Fibroblast of skin of scalp (primary cell): ENCODE data around the gene SRBD1.

Experiments
- DNase-seq: peaks from one replicate; pipeline ENCODE4 v3.0.0-alpha.2; 2013

The SRBD1 gene

GRCh38 chr2:45361666-45362065 is 249.4 kb downstream of the SRBD1 start:
- no peak for DNase-seq

GRCh38 chr2:45354776-45355175 is 256.3 kb downstream of the SRBD1 start:
- no peak for DNase-seq

GRCh38 chr2:45353879-45354278 is 257.2 kb downstream of the SRBD1 start:
- peak; percentile 92 for DNase-seq

DNA sequence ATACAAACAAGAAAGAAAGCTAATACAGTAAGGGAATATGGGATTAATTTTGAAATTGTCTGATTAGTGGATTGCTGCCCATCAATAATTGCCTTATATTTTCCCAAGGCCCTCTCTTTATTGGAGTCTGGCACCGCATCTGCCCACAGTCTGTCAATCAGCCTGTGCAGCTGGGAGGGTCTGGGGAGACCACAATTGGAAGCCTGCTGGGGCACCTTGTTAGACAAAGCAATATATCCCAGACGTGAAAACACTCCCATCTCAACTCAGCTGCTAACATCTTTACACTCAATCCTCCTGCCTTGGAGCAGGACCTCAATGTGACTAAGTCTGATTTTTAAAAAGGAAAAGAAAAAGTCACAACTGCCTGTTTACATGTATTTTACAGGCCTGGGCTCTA is 258.6 kb downstream of the SRBD1 start:
- no peak for DNase-seq

DNA sequence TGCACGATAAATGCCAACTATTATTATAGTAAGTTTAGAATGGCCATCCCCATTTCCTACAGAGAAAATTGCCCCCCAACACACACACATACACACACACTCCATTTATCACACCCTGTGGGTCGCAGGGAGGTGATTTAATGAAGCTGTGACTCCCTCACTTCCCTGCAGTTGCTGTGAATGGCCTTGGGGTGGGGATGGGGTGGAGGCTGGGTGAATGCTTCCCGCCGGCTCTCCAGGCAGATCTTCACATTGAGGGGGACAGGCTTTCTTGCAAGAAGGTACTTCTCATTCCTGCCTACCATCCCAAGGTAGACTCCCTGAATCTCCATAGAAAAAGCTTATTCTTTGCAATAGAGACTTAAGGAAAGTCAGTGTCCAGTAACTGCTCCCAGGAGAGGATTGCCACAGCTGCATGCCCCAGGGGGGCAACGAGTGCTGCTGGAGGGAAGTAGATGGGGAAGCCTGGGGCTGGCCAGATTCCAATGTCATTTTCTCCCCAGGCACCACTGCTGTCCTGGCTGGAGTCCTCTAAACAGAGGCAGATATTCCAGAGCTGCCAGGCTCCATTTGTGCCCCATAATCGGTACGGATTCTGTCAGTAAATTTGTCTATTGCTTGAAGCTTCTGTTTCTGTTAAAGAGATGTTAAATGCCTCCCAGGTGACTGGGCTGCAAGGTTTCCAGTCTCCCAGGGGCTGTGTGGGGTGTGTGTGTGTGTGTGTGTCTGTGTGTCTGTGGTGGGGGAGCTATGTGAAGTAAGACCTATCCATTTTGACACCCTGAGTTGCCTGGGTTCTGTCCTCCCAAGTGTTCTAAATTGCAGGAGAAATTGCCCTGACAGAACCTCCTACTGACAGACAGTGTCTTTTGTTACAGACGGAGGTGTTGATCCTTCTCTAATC is 265.5 kb downstream of the SRBD1 start:
- no peak for DNase-seq

DNA sequence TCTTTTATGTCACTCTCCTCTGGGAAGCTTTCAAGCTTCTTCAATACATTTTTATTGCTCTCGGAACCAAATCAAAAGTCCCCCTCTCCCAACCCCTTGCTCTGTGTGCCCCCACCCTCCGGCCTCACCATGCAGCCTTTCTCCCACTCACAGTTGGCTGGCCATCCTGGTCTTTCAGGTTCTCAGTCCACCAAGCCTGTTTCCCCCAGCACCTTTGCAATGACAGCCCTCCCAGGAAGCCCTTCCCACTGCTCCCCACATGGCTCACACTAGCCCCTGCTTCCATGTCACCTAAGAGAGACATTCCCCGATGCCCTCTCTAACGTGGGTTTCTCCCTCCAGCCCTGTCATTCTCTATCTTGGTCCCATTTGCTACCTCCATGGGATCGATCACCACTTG is 266.6 kb downstream of the SRBD1 start:
- DNase-seq: no peak

DNA sequence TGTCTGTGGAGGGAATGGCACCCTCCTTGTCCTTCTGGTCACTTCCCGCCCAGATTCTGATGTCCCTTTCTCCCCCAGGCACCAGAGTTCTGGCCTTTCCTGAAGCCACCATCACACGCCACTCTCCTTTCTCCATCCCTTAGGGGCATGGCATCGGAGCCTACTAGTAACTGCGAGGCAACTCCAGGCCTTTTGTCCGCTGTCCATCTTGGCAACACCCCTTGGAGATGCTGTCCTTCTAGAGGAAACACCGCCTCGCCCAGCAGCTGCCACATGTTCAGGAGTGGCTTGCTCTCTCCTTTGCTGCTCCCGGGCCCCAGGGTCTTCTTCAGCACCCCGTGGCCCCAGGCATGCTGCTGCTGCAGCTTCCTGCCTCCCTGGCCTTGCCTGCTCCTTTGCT is 267.0 kb downstream of the SRBD1 start:
- no peak for DNase-seq

DNA sequence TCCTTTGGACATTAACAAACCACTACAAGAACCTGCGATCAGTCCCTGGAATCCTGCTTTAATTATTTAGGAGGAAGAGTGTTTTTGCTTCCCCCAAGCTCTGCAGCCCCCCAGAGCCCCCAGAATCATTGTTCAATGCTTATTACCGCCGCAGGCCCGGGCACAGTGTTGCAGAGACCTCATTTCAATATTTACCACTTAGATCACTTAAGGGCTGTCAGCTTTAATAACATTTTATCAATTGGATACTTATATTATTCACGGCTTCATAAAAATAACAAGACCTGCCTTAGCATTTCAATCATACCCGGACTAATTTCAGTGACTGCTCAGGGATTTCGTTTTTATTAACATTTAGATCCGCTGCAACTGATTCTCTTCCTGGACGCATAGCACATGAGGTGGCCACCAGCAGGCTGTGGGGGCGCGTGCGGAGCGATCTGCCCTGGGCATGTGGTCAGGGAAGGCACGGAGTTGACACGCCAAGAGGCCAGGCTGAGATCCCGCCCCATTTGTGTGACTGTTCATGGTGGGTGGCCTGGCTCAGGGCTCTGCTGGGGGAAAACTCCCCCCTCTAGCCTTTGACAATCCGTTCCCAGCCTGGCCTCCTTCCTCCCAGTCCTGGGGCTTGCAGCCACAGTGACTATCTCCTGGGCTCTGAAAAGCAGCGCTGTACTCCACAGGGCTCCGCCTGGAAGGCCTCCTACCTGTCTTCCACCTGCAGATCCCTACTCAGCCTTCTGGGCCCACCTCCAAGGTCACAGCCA is 267.6 kb downstream of the SRBD1 start:
- DNase-seq: peak; percentile 81

DNA sequence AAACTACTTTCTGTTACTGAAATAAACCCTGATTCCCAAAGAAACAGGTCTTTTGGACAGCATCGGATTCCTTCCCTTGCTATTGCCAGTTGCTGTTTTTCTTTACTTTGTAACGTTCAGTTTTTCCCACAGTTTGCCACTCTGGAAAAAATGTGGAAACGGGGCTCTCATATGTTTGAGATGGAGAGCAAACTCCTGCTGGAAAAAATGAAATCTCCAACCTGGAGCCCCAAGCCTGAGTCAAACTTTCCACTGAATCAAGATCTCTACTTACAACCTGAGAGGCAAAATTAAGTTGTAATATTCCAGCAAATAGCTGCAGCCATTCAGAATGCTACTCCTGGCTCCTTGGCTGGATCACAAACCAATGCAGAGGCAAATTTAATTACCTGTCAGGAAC is 270.7 kb downstream of the SRBD1 start:
- DNase-seq: no peak

GRCh38 chr2:45339253-45339652 is 271.8 kb downstream of the SRBD1 start:
- DNase-seq: no peak
